ENCODE data around the gene GUCD1.

DNA sequence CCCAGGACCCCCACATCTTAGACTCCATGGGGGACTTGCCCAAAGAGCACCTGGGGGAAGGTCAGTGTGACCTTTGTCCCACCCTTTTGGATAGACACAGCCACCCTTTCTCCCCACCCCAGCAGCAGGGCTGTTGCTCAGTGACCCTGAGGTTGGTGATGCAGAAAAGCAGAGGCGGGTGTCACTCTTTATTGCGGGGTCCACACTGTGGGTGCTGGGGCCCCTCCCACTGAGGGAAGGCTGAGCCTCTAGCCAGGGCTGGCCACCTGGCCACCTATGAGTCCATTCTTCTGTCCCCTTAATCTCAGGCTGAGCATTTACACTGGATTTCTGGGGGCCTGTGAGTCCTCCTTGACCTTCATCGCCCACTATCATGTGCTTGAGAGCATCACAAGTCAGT is 30.5 kb upstream of the GUCD1 start:
- TF ChIP-seq EZH2 (IDR thresholded peaks at IDR 0.05; ENCODE audit: low read length, unreplicated experiment) (no peak), EZH2phosphoT487 (IDR thresholded peaks at IDR 0.05; ENCODE audit: borderline replicate concordance, low read length) (no peak)
- TF ChIP-seq, protein P1, sequence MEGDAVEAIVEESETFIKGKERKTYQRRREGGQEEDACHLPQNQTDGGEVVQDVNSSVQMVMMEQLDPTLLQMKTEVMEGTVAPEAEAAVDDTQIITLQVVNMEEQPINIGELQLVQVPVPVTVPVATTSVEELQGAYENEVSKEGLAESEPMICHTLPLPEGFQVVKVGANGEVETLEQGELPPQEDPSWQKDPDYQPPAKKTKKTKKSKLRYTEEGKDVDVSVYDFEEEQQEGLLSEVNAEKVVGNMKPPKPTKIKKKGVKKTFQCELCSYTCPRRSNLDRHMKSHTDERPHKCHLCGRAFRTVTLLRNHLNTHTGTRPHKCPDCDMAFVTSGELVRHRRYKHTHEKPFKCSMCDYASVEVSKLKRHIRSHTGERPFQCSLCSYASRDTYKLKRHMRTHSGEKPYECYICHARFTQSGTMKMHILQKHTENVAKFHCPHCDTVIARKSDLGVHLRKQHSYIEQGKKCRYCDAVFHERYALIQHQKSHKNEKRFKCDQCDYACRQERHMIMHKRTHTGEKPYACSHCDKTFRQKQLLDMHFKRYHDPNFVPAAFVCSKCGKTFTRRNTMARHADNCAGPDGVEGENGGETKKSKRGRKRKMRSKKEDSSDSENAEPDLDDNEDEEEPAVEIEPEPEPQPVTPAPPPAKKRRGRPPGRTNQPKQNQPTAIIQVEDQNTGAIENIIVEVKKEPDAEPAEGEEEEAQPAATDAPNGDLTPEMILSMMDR (conservative IDR thresholded peaks at IDR 0.05; ENCODE audit: low read depth, low read length): no peak

All from PC-3 (cell line).